Kidney capillary endothelial cell (primary cell): ENCODE measurements around the gene CBX1.

Source experiments
- DNase-seq: peaks from one replicate; pipeline ENCODE4 v3.0.0-alpha.2; 2018; ENCODE audit warnings: low spot score

The CBX1 gene

GRCh38 chr17:48025904-48026501, 75.3 kb downstream of the CBX1 start:
- DNase-seq: no peak

- DNase-seq: peak; percentile 96
Measured at GRCh38 chr17:48025040-48025903, 76.0 kb downstream of the CBX1 start.

GRCh38 chr17:48024149-48025039, 76.9 kb downstream of the CBX1 start:
- DNase-seq: no peak

GRCh38 chr17:48023400-48024148, 77.7 kb downstream of the CBX1 start:
- DNase-seq: peak; percentile 48

- DNase-seq: no peak
Measured at GRCh38 chr17:48022901-48023300, 78.4 kb downstream of the CBX1 start.

GRCh38 chr17:48021934-48022333, 79.3 kb downstream of the CBX1 start:
- DNase-seq: no peak
